BJ (cell line): ENCODE measurements around the gene FAM114A1. TPM values are rescaled to one million over a fixed set of nuclear protein-coding genes. Genes with fewer than 3 reads are reported as not detected.

ENCODE experiments used
- CTCF ChIA-PET: fragments of 350-600 bp; formaldehyde crosslinking; extraction: SDS; loops from one replicate; lab custom pipeline; 2021; ENCODE audit warnings: antibody characterized with exemption, inconsistent platforms; lab: Yijun Ruan, JAX
- POLR2A ChIA-PET: fragments of 300-600 bp; sonication (Branson Sonifier 250); formaldehyde crosslinking; extraction: SDS; loops from one replicate; lab custom pipeline; 2021; ENCODE audit warnings: antibody characterized with exemption; lab: Charles Lee
- DNase-seq: peaks from one replicate; pipeline ENCODE4 v3.0.0-alpha.2; 2011; ENCODE audit warnings: low read depth
- H3K27me3 ChIP-seq: 2 replicates; pipeline ENCODE4 v1.6.0; 2011; ENCODE audit warnings: low read length; ENCODE audit not compliant: control insufficient read depth, insufficient read depth
- H3K36me3 ChIP-seq: 2 replicates; pipeline ENCODE4 v1.5.1; 2011; ENCODE audit warnings: low read length; ENCODE audit not compliant: control insufficient read depth, insufficient read depth
- H3K4me3 ChIP-seq: 2 replicates; pipeline ENCODE4 v1.5.1; 2011; ENCODE audit warnings: low read depth, mild to moderate bottlenecking, control low read depth, low read length
- CTCF ChIP-seq: IDR thresholded peaks from 2 replicates; pipeline ENCODE4 v1.5.1; 2011; ENCODE audit warnings: low read depth, mild to moderate bottlenecking, control low read depth, inconsistent platforms, low read length, moderate library complexity; ENCODE audit not compliant: insufficient read depth
- polyA plus RNA-seq: library from polyadenylated mRNA; depleted of rRNA; stranded (reverse); fragments of >200 nt; gene quantifications from 2 replicates; pipeline ENCODE4 v1.2.3, GENCODE V29; 2011

FAM114A1 gene
- polyA plus RNA-seq, 1 experiment, result 184 TPM

GRCh38 chr4:38980903-38981676 is 113.5 kb downstream of the FAM114A1 start:
- ChIA-PET CTCF (interaction anchor here (0.6 to 1.0 kb wide), 2 partner anchors 14 to 64 kb away, joined by 3 to 4 read pairs; no protein-coding TSS in a partner anchor), POLR2A (no interaction called here)
- peak; percentile 88 for DNase-seq
- no peak for TF ChIP-seq CTCF
- no peaks in the 10 kb centered on the region for H3K27me3 ChIP-seq
- no peaks in the 10 kb centered on the region for H3K36me3 ChIP-seq
- H3K4me3 ChIP-seq, result no peak overlapping the region

GRCh38 chr4:38982361-38983095 is 114.9 kb downstream of the FAM114A1 start:
- CTCF ChIA-PET, result no interaction called here
- no peak for TF ChIP-seq CTCF
- DNase-seq, result no peak
- Histone ChIP-seq H3K27me3 (no peaks in the 10 kb centered on the region), H3K4me3 (no peak overlapping the region), H3K36me3 (no peaks in the 10 kb centered on the region)
- POLR2A ChIA-PET, result no interaction called here

- no peak overlapping the region for H3K4me3 ChIP-seq
- ChIA-PET CTCF (no interaction called here), POLR2A (no interaction called here)
- TF ChIP-seq CTCF, result no peak
- no peak for DNase-seq
- no peaks in the 10 kb centered on the region for H3K36me3 ChIP-seq
- no peaks in the 10 kb centered on the region for H3K27me3 ChIP-seq
Observed at GRCh38 chr4:38983291-38983690, 115.7 kb downstream of the FAM114A1 start.

GRCh38 chr4:38983787-38984598 is 116.4 kb downstream of the FAM114A1 start:
- ChIA-PET POLR2A (interaction anchor here (0.6 kb wide), 1 partner anchor 34 kb away, joined by 3 read pairs; no protein-coding TSS in a partner anchor), CTCF (no interaction called here)
- DNase-seq, result no peak
- TF ChIP-seq CTCF, result no peak
- H3K4me3 ChIP-seq, result no peak overlapping the region
- no peaks in the 10 kb centered on the region for H3K36me3 ChIP-seq
- H3K27me3 ChIP-seq, result no peaks in the 10 kb centered on the region
